Smooth muscle cell (in vitro differentiated cells): ENCODE results near the gene RENBP. TPM values are rescaled to one million over a fixed set of nuclear protein-coding genes. Genes with fewer than 3 reads are reported as not detected.

Experiments used
- DNase-seq: peaks from one replicate; lab custom pipeline; 2025; ENCODE audit not compliant: unreplicated experiment; lab: John Stamatoyannopoulos, UW
- H2AFZ ChIP-seq: fragments of 200-600 bp; sonication (generic); 2 replicates; pipeline ENCODE4 v1.6.0; 2016; ENCODE audit warnings: antibody characterized with exemption, low read depth, mild to moderate bottlenecking
- H3F3A ChIP-seq: fragments of 200-600 bp; sonication (generic); 2 replicates; pipeline ENCODE4 v1.6.0; 2017; ENCODE audit warnings: antibody characterized with exemption, low read depth
- H3K27ac ChIP-seq: fragments of 200-600 bp; sonication (generic); 2 replicates; pipeline ENCODE4 v1.5.1; 2016; ENCODE audit warnings: low read depth, mild to moderate bottlenecking
- H3K27me3 ChIP-seq: fragments of 200-600 bp; sonication (generic); 2 replicates; pipeline ENCODE4 v1.6.1; 2016; ENCODE audit warnings: low read depth, mild to moderate bottlenecking
- H3K36me3 ChIP-seq: fragments of 200-600 bp; sonication (generic); 2 replicates; pipeline ENCODE4 v1.5.1; 2016; ENCODE audit warnings: low read depth
- H3K4me1 ChIP-seq: fragments of 200-600 bp; sonication (generic); 2 replicates; pipeline ENCODE4 v1.5.1; 2016; ENCODE audit warnings: low read depth
- H3K4me2 ChIP-seq: fragments of 200-600 bp; sonication (generic); 2 replicates; pipeline ENCODE4 v1.6.0; 2016; ENCODE audit warnings: mild to moderate bottlenecking
- H3K4me3 ChIP-seq: fragments of 200-600 bp; sonication (generic); 2 replicates; pipeline ENCODE4 v1.5.1; 2016; ENCODE audit warnings: mild to moderate bottlenecking
- H3K79me2 ChIP-seq: fragments of 200-600 bp; sonication (generic); 2 replicates; pipeline ENCODE4 v1.6.0; 2016; ENCODE audit warnings: low read depth, mild to moderate bottlenecking
- H3K9ac ChIP-seq: fragments of 200-600 bp; sonication (generic); 2 replicates; pipeline ENCODE4 v1.6.0; 2016; ENCODE audit warnings: low read depth
- H3K9me3 ChIP-seq: fragments of 200-600 bp; sonication (generic); replicated peaks from 2 replicates; pipeline ENCODE4 v1.5.1; 2016; ENCODE audit warnings: low read depth
- H4K20me1 ChIP-seq: fragments of 200-600 bp; sonication (generic); 2 replicates; pipeline ENCODE4 v1.6.0; 2016; ENCODE audit warnings: low read depth
- WGBS: methylation state at CpG from one replicate; pipeline ENCODE4 v1.1.7; 2016; ENCODE audit warnings: low lambda C conversion rate; 5-methylcytosine and 5-hydroxymethylcytosine counted together
- polyA plus RNA-seq: library from polyadenylated mRNA; unstranded; fragments of >200 nt; fragmentation: Nextera tagmentation; extraction: Ambion mirVana; gene quantifications from 2 replicates; pipeline ENCODE4 v1.2.1, GENCODE V29; 2016
- total RNA-seq: library from RNA; depleted of rRNA; stranded (reverse); fragments of >200 nt; gene quantifications from 2 replicates; pipeline ENCODE4 v1.2.3, GENCODE V29; 2014
- TF ChIP-seq, protein P1 (sequence below): fragments of 200-600 bp; sonication (generic); IDR thresholded peaks from 2 replicates; pipeline ENCODE4 v1.5.1; 2017; ENCODE audit warnings: borderline replicate concordance, mild to moderate bottlenecking, antibody characterized with exemption; ENCODE audit not compliant: insufficient read depth, poor library complexity, severe bottlenecking

RENBP gene
- total and polyA plus RNA-seq, 2 experiments from 2014 or later: 0.11 TPM; not detected in 1

DNA sequence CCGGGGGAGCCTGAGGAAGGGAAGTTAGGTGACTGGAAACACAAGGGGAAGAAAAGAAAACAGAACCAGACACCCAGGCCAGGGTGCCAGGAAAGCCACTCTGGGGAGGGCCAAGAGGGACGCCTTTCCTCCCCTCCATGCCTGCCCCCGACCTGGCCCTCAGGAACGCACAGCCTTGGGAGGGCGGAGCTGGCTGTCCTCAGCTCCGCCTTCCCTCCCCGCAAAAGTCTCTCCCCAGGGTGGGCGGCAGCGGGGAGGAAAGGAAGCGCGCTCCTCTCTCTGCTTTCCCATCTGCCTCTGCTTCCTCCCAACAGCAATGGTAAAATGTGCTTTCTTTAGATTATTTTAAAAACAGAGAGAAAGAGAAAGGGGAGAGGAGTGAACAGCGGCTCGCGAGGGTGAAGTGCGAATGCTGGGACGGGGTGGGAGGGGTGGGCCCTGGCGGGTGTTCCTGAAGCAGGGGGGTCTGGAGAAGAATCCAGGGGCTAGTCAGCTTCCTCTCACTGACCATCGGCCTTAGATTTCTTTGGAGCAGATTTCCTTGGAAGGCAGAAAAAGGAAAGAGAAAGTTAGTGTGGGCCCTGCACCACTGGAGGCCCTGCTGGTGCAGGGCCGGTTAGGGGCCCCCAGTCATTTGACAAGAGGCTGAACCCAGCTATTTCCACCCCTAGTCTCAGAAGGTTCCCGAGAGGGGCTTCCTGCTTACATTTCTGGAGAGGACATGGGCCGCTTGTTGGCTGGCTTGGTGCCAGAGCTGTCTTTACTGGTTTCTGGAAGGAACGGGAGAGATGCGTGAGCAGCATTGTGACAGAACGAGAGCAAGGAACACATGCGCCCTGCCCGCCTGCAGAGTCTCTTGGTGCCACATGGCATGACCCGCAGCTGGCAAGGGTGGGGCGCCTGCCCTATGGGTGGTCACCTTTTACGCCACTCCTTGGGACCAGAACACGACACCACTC, 4.7 kb upstream of the RENBP start:
- H3K9me3 ChIP-seq: no peaks in the 10 kb centered on the region
- no peak overlapping the region for H2AFZ ChIP-seq
- H3K36me3 ChIP-seq: no peaks in the 10 kb centered on the region
- peaks cover 5% of the 10 kb centered on the region for H4K20me1 ChIP-seq
- no peak overlapping the region for H3K4me2 ChIP-seq
- no peaks in the 10 kb centered on the region for H3K79me2 ChIP-seq
- H3K27ac ChIP-seq: no peak overlapping the region
- no peaks in the 10 kb centered on the region for H3K27me3 ChIP-seq
- TF ChIP-seq, protein P1, sequence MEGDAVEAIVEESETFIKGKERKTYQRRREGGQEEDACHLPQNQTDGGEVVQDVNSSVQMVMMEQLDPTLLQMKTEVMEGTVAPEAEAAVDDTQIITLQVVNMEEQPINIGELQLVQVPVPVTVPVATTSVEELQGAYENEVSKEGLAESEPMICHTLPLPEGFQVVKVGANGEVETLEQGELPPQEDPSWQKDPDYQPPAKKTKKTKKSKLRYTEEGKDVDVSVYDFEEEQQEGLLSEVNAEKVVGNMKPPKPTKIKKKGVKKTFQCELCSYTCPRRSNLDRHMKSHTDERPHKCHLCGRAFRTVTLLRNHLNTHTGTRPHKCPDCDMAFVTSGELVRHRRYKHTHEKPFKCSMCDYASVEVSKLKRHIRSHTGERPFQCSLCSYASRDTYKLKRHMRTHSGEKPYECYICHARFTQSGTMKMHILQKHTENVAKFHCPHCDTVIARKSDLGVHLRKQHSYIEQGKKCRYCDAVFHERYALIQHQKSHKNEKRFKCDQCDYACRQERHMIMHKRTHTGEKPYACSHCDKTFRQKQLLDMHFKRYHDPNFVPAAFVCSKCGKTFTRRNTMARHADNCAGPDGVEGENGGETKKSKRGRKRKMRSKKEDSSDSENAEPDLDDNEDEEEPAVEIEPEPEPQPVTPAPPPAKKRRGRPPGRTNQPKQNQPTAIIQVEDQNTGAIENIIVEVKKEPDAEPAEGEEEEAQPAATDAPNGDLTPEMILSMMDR: no peak
- H3K4me1 ChIP-seq: no peaks in the 10 kb centered on the region
- no peaks in the 10 kb centered on the region for H3F3A ChIP-seq
- no peak for DNase-seq
- 88% methylated on average over 25 of the region's 30 CpGs for WGBS
- no peak overlapping the region for H3K9ac ChIP-seq
- no peak overlapping the region for H3K4me3 ChIP-seq

DNA sequence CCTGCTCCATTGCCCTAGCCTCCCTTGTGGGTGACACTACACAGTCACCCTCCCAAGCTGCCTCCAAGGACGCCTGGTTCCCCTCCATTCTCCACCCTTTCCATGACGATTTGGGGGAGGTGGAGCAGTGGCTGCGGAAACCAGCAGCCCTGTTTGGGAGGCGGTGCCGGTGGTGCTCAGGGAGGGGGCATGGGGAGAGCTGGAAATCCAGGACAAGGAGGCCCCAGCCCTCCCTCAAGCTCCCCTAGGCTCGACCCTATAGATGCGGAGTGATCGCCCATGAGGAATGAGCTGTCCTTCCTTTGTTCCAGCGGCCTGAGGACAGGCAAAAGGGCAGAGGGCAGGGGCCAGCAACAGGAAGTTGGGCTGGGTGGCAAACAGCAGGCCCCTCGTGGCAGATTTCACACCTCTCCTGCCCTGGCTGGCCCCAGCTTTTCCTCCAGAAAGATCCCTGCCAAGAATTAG, 3.6 kb upstream of the RENBP start:
- Histone ChIP-seq H3K27me3 (no peaks in the 10 kb centered on the region), H3F3A (no peaks in the 10 kb centered on the region), H4K20me1 (peaks cover 3% of the 10 kb centered on the region), H3K9ac (no peak overlapping the region), H3K4me3 (no peak overlapping the region), H3K9me3 (no peaks in the 10 kb centered on the region), H3K36me3 (no peaks in the 10 kb centered on the region), H3K4me2 (no peak overlapping the region), H3K4me1 (no peaks in the 10 kb centered on the region), H3K79me2 (no peaks in the 10 kb centered on the region), H2AFZ (no peak overlapping the region), H3K27ac (no peak overlapping the region)
- 70% methylated on average over 10 of the region's 10 CpGs for WGBS
- TF ChIP-seq, protein P1: no peak
- DNase-seq: no peak

GRCh38 chrX:153947009-153947769, 2.7 kb upstream of the RENBP start:
- no peaks in the 10 kb centered on the region for H4K20me1 ChIP-seq

More at GRCh38 chrX:153947009-153947769, 2.7 kb upstream of the RENBP start:
- no peak overlapping the region for H3K4me2 ChIP-seq
- H3K4me1 ChIP-seq: no peaks in the 10 kb centered on the region
- no peaks in the 10 kb centered on the region for H3K79me2 ChIP-seq
- no peaks in the 10 kb centered on the region for H3K36me3 ChIP-seq
- TF ChIP-seq, protein P1: peak; percentile 66
- no peaks in the 10 kb centered on the region for H3K9me3 ChIP-seq
- H2AFZ ChIP-seq: no peak overlapping the region
- H3K4me3 ChIP-seq: no peak overlapping the region
- no peak overlapping the region for H3K27ac ChIP-seq
- 71% methylated on average over 18 of the region's 19 CpGs for WGBS
- no peak for DNase-seq
- H3F3A ChIP-seq: no peaks in the 10 kb centered on the region
- no peak overlapping the region for H3K9ac ChIP-seq
- H3K27me3 ChIP-seq: no peaks in the 10 kb centered on the region
